ENCODE data around the gene PIK3R1. TPM values are rescaled to one million over a fixed set of nuclear protein-coding genes. Genes with fewer than 3 reads are reported as not detected.
A peak's percentile ranks its signal among the peaks of the same experiment; 100 is the strongest.

Gene PIK3R1
- total RNA-seq, 1 donor from 2014 or later = 52.2 TPM

- ChIA-PET CTCF (interaction anchor here (3.2 to 7.9 kb wide), 2 partner anchors 21 to 1028 kb away, joined by 19 to 69 read pairs; no protein-coding TSS in a partner anchor), POLR2A (no interaction called here)
- intact Hi-C loops (cut with micrococcal nuclease) = loop anchor here (5.0 kb wide), 1 partner anchor 1107 kb away; no protein-coding TSS in a partner anchor
- peaks cover 29% of the 10 kb centered on the region for H3K4me1 Mint-ChIP-seq
- H3K4me3 Mint-ChIP-seq = no peak overlapping the region
- DNase-seq = no peak
- H3K27ac Mint-ChIP-seq = no peak overlapping the region
- no peak for TF ChIP-seq CTCF (IDR thresholded peaks at IDR 0.05)
- H3K36me3 Mint-ChIP-seq (ENCODE audit: low read depth) = peaks cover 55% of the 10 kb centered on the region
- ATAC-seq (ENCODE audit: low read depth) = no peak
- H3K27me3 Mint-ChIP-seq = no peaks in the 10 kb centered on the region
- H3K9me3 Mint-ChIP-seq = no peaks in the 10 kb centered on the region
Measured at GRCh38 chr5:68273717-68274409, 58.3 kb downstream of the PIK3R1 start.

- no peaks in the 10 kb centered on the region for H3K9me3 Mint-ChIP-seq
- H3K4me3 Mint-ChIP-seq = no peak overlapping the region
- ChIA-PET CTCF (interaction anchor here (0.6 kb wide), 1 partner anchor 541 kb away, joined by 3 read pairs; no protein-coding TSS in a partner anchor), POLR2A (no interaction called here)
- peaks cover 67% of the 10 kb centered on the region for H3K36me3 Mint-ChIP-seq (ENCODE audit: low read depth)
- intact Hi-C loops (cut with micrococcal nuclease) = loop anchor here (5.0 kb wide), 1 partner anchor 1108 kb away; no protein-coding TSS in a partner anchor
- DNase-seq (no peak), ATAC-seq (ENCODE audit: low read depth) (no peak)
- no peak for TF ChIP-seq CTCF (IDR thresholded peaks at IDR 0.05)
- H3K27me3 Mint-ChIP-seq = no peaks in the 10 kb centered on the region
- H3K27ac Mint-ChIP-seq = peak overlapping the region; percentile 0
- peaks cover 21% of the 10 kb centered on the region for H3K4me1 Mint-ChIP-seq
Measured at GRCh38 chr5:68274847-68275651, 59.5 kb downstream of the PIK3R1 start.

- POLR2A ChIA-PET = no interaction called here
- ATAC-seq (ENCODE audit: low read depth) = no peak
- Mint-ChIP-seq H3K4me1 (peaks cover 8% of the 10 kb centered on the region), H3K9me3 (no peaks in the 10 kb centered on the region), H3K27me3 (no peaks in the 10 kb centered on the region), H3K4me3 (no peak overlapping the region), H3K27ac (no peak overlapping the region), H3K36me3 (ENCODE audit: low read depth) (peaks cover 82% of the 10 kb centered on the region)
- no peak for DNase-seq
- TF ChIP-seq CTCF (IDR thresholded peaks at IDR 0.05) = no peak
- intact Hi-C loops (cut with micrococcal nuclease) = no loop called here
- CTCF ChIA-PET = no interaction called here
Measured at GRCh38 chr5:68276740-68277139, 61.2 kb downstream of the PIK3R1 start.

- no peak for ATAC-seq (ENCODE audit: low read depth)
- no peak for DNase-seq
- H3K36me3 Mint-ChIP-seq (ENCODE audit: low read depth) = peaks cover 88% of the 10 kb centered on the region
- ChIA-PET POLR2A (no interaction called here), CTCF (no interaction called here)
- no peak for TF ChIP-seq CTCF (IDR thresholded peaks at IDR 0.05)
- H3K27me3 Mint-ChIP-seq = no peaks in the 10 kb centered on the region
- no peak overlapping the region for H3K27ac Mint-ChIP-seq
- H3K4me3 Mint-ChIP-seq = no peak overlapping the region
- intact Hi-C loops (cut with micrococcal nuclease) = no loop called here
- peaks cover 6% of the 10 kb centered on the region for H3K4me1 Mint-ChIP-seq
- no peaks in the 10 kb centered on the region for H3K9me3 Mint-ChIP-seq
Measured at GRCh38 chr5:68277431-68277830, 61.9 kb downstream of the PIK3R1 start.

- peaks cover 90% of the 10 kb centered on the region for H3K36me3 Mint-ChIP-seq (ENCODE audit: low read depth)
- H3K27ac Mint-ChIP-seq = no peak overlapping the region
- POLR2A ChIA-PET = interaction anchor here (0.7 kb wide), 1 partner anchor 307 kb away, joined by 3 read pairs; no protein-coding TSS in a partner anchor
- H3K4me3 Mint-ChIP-seq = no peak overlapping the region
- intact Hi-C loops (cut with micrococcal nuclease) = loop anchor here (10.0 kb wide), 2 partner anchors 605 to 1055 kb away; partner anchors contain the start of gene CCDC125
- H3K4me1 Mint-ChIP-seq = peaks cover 9% of the 10 kb centered on the region
- DNase-seq (no peak), ATAC-seq (ENCODE audit: low read depth) (no peak)
- CTCF ChIA-PET = no interaction called here
- no peaks in the 10 kb centered on the region for H3K27me3 Mint-ChIP-seq
- TF ChIP-seq CTCF (IDR thresholded peaks at IDR 0.05) = no peak
- no peaks in the 10 kb centered on the region for H3K9me3 Mint-ChIP-seq
Measured at GRCh38 chr5:68279984-68280383, 64.4 kb downstream of the PIK3R1 start.

Data from activated B cell treated with CpG ODN at 0.5 μM for 24 hours (primary cell).